Germinal center (tissue), 1 donor: ENCODE results near the gene AFF4.

Experiments
- DNase-seq: peaks from one replicate; pipeline ENCODE4 v3.0.0; 2012; ENCODE audit warnings: mixed read lengths, low spot score

AFF4 gene

DNA sequence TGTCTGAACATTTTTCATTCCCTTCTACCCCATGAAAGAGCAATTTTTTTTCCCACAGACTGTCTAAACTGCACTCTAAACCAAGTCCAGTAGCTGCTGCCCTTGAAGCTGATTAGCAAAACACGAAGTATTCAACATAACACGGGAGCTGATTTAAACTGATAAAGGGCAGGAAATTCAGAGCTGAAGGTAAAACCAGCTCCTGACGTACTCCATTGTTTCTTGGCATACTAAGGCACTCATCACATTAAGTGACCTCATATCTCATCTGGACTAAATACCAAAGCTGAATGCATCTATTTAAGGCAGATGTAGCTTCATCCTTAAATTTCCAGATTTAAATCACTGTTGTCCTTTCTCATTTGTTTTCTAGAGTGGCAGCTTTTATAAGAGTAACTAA, 109.1 kb downstream of the AFF4 start:
- DNase-seq = no peak

DNA sequence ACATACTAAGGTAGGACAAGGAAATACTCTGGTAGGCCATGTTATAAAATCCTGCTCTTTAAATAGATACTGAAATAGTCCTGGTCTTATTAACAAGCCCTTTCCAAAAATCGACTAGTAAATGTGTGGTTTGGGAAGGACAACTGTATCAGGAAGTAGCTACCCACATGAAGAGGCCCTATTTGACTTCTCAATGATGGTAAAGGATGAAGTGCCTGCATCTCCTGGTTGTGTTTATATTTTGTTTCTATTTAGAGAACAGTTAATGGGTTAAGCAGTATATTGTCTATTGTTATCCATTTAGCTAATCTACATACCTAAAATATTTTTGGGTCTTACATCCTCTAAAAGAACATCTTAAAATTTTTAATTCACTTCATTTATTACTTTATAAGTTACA, 109.6 kb downstream of the AFF4 start:
- no peak for DNase-seq

DNA sequence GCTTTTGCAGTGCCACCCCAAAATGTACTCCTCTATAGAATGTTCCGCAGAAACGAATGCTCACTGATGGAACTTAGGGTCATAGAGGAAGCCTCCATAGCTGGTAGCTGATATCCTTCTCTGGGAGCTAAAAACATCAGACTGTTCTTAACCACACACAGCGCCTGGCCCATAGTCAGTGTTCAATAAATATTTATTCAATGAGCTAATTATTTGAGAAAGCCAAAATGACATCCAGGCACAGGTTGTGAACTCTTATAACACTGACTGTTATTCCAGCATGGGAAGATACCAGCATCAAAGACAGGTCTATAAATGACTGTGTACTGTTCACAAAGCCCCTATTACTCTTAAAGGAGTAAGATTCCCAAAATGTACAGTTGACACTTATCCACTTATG, 110.1 kb downstream of the AFF4 start:
- DNase-seq = no peak

DNA sequence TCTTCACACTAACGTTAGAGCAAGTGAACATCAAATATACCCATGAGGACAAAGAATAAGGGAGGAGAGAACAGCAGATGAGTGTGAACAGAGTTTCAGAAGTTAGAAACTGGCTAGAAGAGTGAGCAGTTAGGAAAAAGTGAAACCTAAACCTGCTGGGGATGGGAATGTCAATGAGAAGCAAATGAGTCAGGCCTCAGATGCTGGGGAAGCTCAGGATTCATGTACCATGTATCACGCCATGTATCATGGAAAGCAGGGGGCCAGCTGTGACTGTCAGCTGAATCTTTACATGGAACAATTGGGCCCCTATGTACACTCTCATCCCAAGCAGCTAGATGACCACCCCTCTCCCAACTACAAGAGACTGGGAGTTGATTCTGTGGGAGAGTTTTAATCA, 113.4 kb downstream of the AFF4 start:
- no peak for DNase-seq

DNA sequence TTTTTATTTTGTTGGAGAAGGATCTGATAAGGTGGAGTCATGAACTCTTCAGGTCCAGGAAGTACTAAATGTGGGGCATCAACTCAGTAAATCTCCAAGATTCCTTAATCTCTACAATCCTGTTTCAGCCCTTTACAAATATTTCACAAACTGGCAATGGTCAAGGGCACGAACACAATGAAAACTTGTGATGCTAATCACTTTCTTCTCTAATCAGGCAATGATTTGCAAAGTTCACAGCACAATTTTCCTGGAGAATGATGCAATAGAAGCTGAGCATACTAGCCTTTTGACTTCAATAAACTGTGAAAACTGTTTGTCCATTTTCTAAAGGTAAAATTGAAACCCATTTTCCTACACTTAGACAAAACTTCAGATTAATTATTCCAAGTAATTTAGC, 114.1 kb downstream of the AFF4 start:
- no peak for DNase-seq

DNA sequence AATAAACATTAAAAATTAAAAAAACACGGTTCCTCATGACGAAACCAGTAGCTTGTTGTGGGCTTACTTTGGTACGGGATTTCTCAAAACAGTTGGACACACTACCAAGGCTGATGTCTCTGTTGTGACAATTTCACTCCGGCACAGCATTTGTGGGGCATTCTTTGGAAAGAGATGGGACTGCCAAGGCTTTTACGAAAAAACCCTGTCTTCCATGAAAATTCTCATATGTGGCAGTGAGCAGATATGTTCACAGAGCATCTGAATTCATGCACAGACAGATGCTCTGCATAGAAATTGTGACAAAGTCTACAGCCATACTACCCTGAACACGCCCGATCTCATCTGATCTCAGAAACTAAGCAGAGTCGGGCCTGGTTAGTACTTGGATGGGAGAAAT, 115.2 kb downstream of the AFF4 start:
- no peak for DNase-seq

DNA sequence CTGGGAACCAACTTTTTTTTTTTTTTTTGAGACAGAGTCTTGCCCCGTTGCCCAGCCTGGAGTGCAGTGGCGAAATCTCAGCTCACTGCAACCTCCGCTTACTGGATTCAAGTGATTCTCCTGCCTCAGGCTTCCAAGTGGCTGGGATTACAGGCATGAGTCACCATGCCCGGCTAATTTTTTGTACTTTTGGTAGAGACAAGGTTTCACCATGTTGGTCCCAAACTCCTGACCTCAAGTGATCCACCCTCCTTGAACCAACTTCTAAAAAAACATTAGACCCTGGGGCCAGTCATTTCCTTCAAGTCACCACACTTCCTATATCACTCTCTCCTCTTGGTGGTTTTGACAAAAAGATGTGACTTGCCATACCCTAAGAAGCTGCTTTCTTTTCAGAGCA, 122.1 kb downstream of the AFF4 start:
- no peak for DNase-seq

DNA sequence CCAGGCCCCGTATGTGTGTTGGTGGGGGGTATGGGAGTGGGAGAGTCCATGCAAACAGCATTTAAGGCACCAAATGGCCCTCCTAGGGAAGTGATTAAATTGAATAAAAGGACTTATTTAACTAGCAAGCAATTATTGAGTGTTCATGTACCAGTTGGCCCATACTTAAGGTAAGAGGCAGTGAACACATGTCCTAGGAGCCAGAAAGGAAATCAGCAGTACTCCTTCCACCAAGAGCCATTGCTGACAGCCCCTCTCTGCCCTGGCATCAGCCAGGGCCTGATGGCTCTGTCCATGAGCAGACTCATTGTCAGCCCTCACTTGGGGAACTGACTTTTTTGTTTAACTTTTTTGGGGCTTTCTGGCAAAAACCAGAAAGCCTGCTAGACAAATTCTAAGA, 122.5 kb downstream of the AFF4 start:
- DNase-seq = no peak

DNA sequence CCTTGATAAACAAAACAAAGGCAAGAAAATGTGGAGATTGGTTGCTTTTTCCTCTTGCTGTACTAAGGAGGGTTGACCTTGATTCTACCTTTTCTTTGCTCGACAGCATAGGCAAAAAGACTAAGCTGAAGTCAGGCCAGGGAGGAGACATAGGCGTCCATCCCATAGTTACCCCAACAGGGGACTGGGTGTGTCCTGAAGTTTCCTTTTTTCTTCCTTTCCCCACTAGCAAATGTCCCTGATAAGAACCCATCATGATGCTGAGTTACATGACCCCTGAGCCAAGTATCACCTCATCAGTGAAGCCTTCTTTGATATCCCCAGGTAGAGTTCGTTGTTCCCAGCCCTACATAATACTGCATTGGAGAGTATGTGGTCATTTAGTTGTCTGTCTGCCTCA, 123.1 kb downstream of the AFF4 start:
- DNase-seq = no peak

DNA sequence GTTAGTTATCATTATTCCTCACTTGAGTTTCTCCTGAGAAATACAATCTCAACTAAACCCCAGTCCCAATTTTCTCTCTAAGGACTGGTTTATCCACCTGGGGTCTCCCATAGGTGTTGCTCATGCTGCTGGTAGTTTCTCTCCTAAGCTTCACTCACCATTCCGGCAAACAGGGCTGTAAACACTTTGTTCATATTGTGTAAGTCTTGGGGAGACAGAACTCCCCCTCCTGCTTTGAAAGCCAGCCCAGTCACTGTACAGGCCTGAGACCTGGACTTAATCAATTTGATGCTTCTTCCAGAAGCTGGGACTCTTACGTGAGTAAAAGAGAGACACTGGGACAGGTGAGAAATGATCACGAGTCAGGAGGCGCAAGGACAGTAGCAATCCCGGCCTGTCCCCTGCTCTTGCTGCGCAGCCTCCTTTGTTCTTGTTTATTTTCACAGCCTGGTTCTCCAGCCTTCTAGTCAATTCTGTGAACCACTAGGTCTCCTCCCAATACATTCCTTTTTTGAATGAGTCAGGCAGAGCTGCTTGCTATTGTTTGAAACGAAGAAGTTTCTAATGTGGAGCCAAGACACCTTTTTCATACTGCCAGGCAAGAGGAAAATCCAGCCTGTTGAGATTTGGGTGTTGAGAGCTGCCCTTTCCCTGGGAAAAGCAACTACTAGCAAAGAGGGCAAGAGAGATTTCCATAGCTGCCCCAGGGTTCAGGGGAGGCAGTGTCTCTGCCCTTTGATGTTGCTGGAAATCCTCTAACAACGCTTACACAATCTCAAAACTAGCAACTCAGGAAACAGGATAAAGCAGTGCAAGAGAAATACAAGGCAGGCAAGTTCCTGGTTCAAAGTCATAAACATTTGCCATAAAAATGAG, 123.8 kb downstream of the AFF4 start:
- DNase-seq = no peak

DNA sequence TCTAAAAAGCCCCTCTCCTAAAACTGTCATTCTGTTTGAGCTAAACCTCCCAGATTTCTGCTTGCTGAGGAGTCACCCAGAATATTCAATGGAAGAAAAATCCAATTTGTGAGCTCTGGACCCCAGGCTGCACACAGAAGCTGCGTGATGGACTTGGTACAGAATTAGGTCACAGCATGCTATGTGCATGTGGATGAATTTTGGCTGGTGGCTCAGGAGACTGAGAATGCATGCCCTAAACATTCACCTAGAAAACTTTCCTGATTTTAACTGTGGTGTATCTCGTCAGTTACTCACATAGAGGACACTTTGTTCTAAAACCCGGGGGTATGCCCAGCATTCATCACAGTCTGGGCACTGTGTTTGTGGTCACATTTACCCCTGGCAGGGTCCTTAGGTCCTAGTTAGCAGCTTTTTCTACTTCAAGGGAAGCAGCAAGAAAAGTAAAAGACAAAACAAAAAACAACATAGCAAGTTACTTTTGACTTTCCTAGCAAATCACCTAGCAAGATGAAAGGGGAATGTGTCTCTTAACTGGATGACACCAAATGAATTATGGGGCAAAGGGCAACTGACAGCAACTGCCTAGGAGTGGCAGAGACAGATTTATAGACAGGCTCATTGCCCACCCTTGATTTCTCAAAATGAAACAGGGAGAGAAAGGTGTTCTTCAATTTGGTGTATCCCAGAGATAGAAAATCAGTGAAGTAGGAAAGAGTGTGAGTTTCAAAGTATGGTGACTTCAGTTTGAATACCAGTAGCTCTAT, 124.7 kb downstream of the AFF4 start:
- DNase-seq = no peak

DNA sequence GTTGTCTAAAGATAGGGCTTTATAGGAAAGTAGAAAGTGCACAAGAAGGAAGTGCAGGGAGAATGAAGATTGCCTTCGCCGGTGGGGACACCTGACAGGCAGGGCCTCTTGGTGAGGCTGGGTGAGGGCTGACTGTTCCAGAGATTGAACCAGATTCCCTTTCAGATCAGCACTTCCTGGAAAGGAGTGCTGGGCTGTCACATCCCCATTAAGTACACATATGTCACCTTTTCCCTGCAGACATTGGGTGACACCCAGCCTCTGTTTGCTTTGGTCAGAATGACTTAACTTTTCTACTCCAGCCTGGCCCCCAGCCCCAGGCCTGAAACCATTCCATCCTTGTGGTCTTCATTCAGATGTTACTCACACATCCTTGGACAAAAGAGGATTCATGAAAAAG, 125.6 kb downstream of the AFF4 start:
- DNase-seq = no peak

DNA sequence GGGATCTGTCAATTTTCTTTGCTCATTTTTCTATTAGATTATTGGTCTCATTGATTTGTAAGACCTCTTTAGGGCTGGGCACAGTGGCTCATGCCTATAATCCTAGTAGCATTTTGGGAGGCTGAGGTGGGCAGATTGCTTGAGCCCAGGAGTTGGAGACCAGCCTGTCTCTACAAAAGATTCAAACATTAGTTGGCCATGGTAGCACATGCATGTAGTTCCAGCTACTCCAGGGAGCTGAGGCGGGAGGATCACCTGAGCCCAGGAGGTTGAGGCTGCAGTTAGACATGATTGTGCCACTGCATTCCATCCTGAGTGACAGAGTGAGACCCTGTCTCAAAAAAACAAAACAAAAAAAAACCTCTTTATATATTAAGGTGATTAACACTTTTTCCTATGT, 126.6 kb downstream of the AFF4 start:
- DNase-seq = no peak

DNA sequence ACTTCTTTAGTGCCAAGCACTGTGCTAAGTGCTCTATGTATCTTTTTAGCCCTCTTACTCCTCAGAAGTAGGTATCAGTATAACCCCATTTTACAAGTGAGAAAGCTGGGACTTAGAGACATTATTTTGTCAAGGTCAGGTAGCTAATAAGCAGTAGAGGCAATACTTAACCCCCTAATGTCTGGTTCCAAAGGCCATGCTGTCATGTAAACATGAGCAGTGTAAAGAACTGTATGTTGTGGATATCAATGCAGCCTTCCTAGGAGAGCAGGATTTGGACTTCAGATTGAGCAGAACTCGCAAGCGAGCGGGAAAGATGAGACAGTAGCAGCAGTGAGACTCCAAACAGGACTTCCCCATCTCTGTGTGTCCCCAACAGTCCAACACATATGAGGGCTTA, 129.4 kb downstream of the AFF4 start:
- DNase-seq = no peak

DNA sequence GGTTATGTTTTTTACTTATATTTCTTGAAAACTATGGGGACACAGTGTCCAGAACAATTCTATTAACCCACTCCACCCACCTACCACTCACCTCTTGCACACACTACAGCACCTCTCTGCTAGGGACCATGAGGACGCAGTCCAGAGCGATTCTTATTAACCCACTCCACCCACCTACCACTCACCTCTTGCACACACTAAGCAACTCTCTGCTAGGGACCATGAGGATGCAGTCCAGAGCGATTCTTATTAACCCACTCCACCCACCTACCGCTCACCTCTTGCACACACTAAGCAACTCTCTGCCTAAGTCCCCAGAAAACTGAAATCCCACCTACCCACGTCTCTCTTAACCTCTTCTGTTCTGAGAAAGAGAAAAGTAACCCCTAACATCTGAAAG, 130.8 kb downstream of the AFF4 start:
- DNase-seq = no peak

DNA sequence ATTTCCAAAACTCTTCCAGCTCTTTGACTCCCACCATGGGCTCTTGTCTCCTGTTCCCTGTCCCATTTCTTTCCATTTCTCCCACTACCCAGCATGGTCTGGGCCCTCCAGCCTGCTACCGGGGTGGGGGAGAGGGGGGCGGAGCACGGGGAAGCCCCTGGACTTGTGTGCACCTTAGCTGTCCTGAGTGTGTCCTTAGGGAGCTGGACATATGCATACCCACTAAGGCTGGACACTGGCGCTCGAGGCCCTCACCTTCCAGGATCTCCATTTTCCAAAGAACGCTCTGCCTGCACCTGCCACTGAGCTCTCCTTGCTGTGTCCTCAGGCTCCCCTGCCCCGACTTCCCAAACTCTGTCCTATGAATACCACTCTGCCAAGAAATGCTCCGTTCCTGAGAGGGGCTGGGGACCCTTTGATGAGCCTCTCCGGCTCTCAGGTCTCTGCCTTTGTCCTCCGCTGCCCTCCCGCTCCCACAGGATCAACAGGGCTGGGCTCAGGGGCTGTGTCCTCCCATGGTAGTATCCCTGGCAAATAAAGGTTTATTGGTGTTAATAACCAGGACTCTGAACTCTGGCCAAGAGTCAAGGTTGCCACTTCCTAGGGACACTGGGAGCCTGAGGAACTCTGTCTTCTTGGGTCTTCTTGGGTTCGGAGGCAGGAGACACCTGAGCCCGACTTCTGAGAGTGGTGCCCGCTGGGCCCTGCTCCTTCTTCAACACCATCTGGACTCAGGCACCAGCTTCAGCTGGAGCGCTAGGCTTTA, 132.2 kb downstream of the AFF4 start:
- no peak for DNase-seq

DNA sequence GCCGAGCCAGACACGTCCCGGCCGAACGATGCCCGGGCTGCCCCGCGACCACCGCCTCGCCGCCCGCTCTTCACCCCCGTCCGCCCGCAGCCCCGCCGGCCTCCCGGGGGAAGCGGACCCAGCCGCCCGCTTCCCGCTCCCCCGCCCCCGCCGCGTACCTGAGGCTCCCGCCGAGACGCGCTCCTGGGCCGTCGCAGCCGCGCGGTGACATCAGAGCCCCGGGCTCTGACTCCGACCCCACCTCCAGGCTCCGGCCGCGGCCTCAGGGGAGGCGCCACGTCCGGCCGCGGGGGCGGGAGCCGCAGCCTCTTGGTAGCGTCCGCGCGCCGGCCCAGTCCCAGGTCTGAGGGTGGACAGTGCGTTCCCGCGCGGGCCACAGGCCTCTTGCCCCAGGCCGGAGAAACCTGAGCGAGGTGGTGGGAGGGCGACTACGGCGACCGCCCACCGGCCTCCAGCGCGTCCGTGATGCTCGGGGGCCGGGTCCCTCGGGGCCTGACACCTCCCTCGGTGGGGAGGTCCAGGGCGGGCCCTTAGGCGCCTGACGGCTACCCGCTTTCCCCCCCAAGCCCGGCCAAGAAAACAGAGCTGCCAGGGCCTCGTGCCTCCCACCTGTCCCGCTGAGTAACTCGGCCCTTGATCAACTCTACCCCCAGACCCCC, 132.9 kb downstream of the AFF4 start, which contains the start of gene SHROOM1:
SHROOM1 (minus strand) TSS at position 212 of the 659 bp plus-strand sequence. CDS start 4,507 bp downstream, outside the sequence.
- DNase-seq = peak; percentile 47

DNA sequence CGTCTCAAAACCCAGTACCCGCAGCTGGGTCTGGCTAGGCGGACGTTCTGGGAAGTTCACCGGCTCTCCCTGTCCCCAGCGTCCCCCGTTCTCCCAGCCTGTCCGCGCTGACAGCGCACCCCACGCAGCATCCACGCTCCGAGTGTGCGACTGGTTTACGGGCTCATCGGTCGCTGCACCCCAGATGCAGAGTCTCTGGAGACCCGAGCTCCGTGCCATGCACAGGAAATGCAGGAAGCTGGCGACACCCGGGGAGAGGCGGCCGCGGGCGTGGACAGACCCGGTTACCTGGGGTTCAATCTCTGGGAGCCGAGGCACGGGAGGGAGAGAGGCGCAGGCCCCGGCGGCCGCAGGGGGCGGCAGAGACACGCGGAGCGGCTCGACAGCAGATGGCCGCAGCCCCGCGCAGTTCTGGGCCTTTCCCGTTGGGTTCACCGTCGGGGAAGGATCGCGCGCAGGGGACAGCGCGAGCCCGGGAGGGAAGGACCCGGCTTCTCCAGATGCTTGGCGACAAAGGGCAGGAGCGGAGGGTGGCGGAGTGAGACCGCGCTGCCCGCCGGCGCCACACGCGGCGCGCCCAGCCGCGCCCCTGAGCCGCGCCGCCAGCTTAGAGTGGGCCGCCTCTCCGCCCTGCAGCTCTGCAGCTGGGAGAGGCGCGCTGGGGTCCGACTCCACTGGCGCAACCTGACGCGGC, 133.5 kb downstream of the AFF4 start:
- DNase-seq = peak; percentile 88

DNA sequence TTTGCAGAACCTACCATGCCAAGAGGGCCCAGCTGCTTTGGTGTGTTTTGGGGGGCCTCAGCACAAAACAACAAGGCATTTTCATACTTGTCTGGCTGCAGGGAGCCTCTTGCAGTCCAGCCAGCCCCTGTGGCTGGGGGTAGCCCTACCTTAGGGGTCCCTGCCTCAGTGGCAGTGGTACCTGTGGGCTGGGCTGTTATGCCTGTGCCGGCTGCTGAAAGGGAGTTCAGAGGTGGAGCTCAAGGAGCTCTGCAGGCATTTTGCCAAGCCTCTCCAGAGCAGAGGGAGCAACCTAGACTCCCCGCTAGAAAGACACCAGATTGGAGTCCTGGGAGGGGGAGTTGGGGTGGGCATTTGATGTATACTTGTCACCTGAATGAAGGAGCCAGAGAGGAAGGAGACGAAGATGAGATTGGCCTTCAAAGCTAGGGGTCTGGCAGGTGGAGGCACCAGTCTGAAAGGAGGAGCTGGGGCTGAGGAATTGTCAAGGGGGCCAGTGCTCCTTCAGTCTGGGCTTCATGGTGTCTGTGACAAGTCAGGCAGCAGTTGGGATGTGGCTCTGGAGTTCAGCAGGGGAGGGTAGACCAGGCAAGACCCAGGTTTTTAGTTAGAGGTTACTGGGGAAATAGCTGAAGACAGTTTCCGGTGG, 134.5 kb downstream of the AFF4 start:
- no peak for DNase-seq

DNA sequence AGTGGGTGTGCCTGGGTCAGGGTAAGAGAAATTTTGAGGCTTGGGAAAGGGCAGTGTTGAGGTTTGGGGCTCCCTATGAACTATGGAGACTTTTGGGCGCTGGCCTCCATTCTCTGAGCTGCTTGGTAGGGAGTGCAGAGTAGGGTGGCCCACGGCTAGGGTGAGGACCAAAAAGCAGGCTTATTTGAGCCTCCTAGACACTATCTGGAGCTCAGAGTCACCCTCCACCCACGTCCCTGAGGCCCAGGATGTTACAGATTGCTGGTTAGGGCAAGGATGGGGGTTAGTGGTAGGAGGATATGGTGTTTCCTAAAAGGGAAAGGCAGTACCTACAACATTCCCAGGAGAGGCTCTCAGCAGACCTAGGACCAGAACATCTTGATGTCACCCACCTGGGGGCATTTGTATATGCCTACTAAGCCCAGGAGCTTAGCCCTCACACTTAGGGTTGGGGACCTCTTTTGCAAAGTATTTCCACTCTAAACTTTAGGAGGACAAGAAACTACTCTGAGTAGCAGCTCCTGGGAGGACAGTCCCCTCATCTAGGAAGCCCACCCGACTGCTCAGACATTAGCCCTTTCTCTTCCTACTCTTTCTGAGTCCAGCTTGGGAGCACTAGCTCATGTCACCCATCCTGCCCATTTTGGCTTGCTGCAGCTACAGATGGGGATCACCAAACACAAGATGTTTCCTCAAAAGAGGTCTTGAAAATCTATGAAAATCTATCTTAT, 135.3 kb downstream of the AFF4 start:
- DNase-seq = no peak
